ENCODE results near the gene CPN1. TPM values are rescaled to one million over a fixed set of nuclear protein-coding genes. Genes with fewer than 3 reads are reported as not detected.

The CPN1 gene
- total RNA-seq, 1 donor from 2014 or later: not detected

DNA sequence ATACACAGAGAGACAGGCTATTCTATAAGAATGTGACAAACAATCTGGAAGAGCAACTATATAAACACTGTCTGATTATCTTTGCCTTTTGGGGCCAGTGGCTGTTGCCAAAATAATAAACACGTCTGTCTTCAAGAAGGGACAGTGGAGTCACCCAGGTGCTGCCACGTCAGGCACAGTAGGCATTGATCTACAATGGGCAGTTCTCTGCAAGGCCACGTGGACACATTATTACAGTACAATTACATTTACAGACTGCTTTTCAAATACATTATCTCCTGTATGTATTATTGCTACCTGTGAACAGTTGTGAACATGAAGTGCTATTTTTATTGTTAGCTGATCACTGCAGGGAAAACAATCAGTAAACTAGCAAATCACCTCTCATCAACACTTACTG, 86.0 kb downstream of the CPN1 start:
- H3K27me3 ChIP-seq (ENCODE audit: control insufficient read depth, insufficient read depth, low read length): no peaks in the 10 kb centered on the region
- no peak for FAIRE-seq
- TF ChIP-seq CTCF (IDR thresholded peaks at IDR 0.05; ENCODE audit: insufficient read depth, low read length, severe bottlenecking): no peak
- H3K4me3 ChIP-seq (ENCODE audit: low read depth, low read length): no peak overlapping the region
- no peaks in the 10 kb centered on the region for H3K36me3 ChIP-seq (ENCODE audit: control insufficient read depth, insufficient read depth, low read length)
- no peak for DNase-seq (ENCODE audit: low read depth)

DNA sequence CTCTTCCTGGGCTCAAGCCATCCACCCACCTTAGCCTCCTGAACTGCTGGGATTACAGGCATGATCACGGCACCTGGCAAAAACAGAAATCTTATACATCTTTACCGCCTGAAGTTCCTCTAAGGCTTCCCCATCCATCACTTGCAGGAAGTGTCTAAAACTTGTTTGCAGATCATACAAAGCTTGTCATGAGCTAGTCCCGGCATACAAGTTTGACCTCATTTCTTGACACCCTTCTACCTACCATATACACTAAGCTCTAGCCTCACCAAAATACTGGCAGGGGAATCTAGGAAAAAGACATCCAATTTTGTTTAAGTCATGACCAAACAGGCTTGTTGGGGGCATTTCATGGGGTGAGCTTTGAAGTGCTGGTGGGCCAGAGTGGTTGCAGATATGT, 86.4 kb downstream of the CPN1 start:
- H3K4me3 ChIP-seq (ENCODE audit: low read depth, low read length): no peak overlapping the region
- no peak for TF ChIP-seq CTCF (IDR thresholded peaks at IDR 0.05; ENCODE audit: insufficient read depth, low read length, severe bottlenecking)
- no peak for DNase-seq (ENCODE audit: low read depth)
- H3K36me3 ChIP-seq (ENCODE audit: control insufficient read depth, insufficient read depth, low read length): no peaks in the 10 kb centered on the region
- no peaks in the 10 kb centered on the region for H3K27me3 ChIP-seq (ENCODE audit: control insufficient read depth, insufficient read depth, low read length)
- FAIRE-seq: no peak

DNA sequence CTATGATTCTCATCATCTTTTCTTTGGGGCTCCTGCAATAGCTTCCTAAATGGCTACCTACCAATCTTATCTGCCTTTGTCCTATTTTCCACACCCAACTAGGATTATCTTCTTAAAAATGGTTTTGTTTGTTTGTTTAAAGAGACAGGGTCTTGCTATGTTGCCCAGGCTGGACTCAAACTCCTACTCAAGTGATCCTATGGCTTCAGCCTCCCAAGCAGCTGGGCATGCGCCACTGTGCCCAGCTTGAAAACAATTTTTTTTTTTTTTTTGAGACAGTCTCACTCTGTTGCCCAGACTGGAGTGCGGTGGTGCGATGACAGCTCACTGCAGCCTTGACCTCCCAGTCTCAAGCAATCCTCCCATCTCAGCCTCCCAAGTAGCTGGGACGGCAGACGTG, 86.9 kb downstream of the CPN1 start:
- DNase-seq (ENCODE audit: low read depth) (no peak), FAIRE-seq (no peak)
- no peak for TF ChIP-seq CTCF (IDR thresholded peaks at IDR 0.05; ENCODE audit: insufficient read depth, low read length, severe bottlenecking)
- Histone ChIP-seq H3K36me3 (ENCODE audit: control insufficient read depth, insufficient read depth, low read length) (no peaks in the 10 kb centered on the region), H3K4me3 (ENCODE audit: low read depth, low read length) (no peak overlapping the region), H3K27me3 (ENCODE audit: control insufficient read depth, insufficient read depth, low read length) (no peaks in the 10 kb centered on the region)

- no peak overlapping the region for H3K4me3 ChIP-seq (ENCODE audit: low read depth, low read length)
- DNase-seq (ENCODE audit: low read depth) (no peak), FAIRE-seq (no peak)
Observed at GRCh38 chr10:99993701-99994689, 87.7 kb downstream of the CPN1 start.

More at GRCh38 chr10:99993701-99994689, 87.7 kb downstream of the CPN1 start:
- no peak for TF ChIP-seq CTCF (IDR thresholded peaks at IDR 0.05; ENCODE audit: insufficient read depth, low read length, severe bottlenecking)
- Histone ChIP-seq H3K36me3 (ENCODE audit: control insufficient read depth, insufficient read depth, low read length) (peaks cover 2% of the 10 kb centered on the region), H3K27me3 (ENCODE audit: control insufficient read depth, insufficient read depth, low read length) (no peaks in the 10 kb centered on the region)

Other genes starting within 250 kb of the CPN1 start
- gene DNMBP, start 71.9 kb downstream of the CPN1 start, total RNA-seq: 4.0 and 5.0 TPM in 2 replicates
- 31.6 and 76.9 TPM in 2 replicates for gene ERLIN1, start 104.2 kb upstream of the CPN1 start, total RNA-seq
- 28.7 and 31.6 TPM in 2 replicates for gene CHUK, start 147.7 kb upstream of the CPN1 start, total RNA-seq
- 22.8 and 25.0 TPM in 2 replicates for gene CWF19L1, start 185.8 kb upstream of the CPN1 start, total RNA-seq
- 107 and 131 TPM in 2 replicates for gene BLOC1S2, start 204.8 kb upstream of the CPN1 start, total RNA-seq
- under 0.01 TPM in 1 of 2 replicates, not detected in the other for gene PKD2L1, start 248.4 kb upstream of the CPN1 start, total RNA-seq